Pancreas (tissue), 10 donors: ENCODE results near the gene PAMR1. TPM values are rescaled to one million over a fixed set of nuclear protein-coding genes. Genes with fewer than 3 reads are reported as not detected.
A peak's percentile ranks its signal among the peaks of the same experiment; 100 is the strongest.

Experiments
- ATAC-seq, 4 donors: fragments of 200-7000 bp; cut with Tn5 transposase; one replicate each; pipeline versions ENCODE4 v1.8.0 to v1.9.1; 2020; ENCODE audit warnings: mild to moderate bottlenecking in 4 of 4, moderate library complexity in 4 of 4
- DNase-seq, 6 donors: peaks; one replicate each; pipeline ENCODE4 v3.0.0-alpha.2; 2020
- FAIRE-seq: peaks from 2 replicates; lab custom pipeline; 2012; peaks lifted over from hg19 to GRCh38; lab: Jason Lieb, UNC
- H3K27ac ChIP-seq, 4 donors: fragments of 200-600 bp; sonication (generic); 1 replicate in 3 of 4; 2 replicates in 1 of 4; pipeline versions ENCODE4 v1.5.0 to v1.8.0; 2020
- H3K27me3 ChIP-seq, 4 donors: fragments of 200-600 bp; one replicate each; pipeline ENCODE4 v1.8.0; 2021
- H3K36me3 ChIP-seq, 3 donors: fragments of 200-600 bp; sonication (generic) in 1 of 3; one replicate each; pipeline versions ENCODE4 v1.5.0 to v1.8.0; 2020 to 2021
- H3K4me1 ChIP-seq, 3 donors: fragments of 200-600 bp; one replicate each; pipeline ENCODE4 v1.8.0; 2021
- H3K4me3 ChIP-seq, 4 donors: fragments of 200-600 bp; sonication (generic) in 2 of 4; one replicate each; pipeline versions ENCODE4 v1.5.0 to v1.8.0; 2020 to 2021
- H3K9me3 ChIP-seq, 4 donors: fragments of 200-600 bp; one replicate each; pipeline ENCODE4 v1.8.0; 2021
- WGBS, 2 donors: extraction: QIAGEN DNeasy Blood & Tissue Kit; methylation state at CpG; one replicate each; pipeline ENCODE4 v1.1.7; 2013; 5-methylcytosine and 5-hydroxymethylcytosine counted together
- intact Hi-C, 3 donors: fragments of 100-400 bp; cut with DNase I; formaldehyde crosslinking; loops; one replicate each; pipeline versions ENCODE4 v1.11.1 to v1.14.2; 2022
- polyA plus RNA-seq, 2 donors: library from polyadenylated mRNA; stranded (reverse); fragments of 200-250 nt; gene quantifications; one replicate each; pipeline ENCODE4 v1.2.3, GENCODE V29; 2013
- total RNA-seq, 6 donors: library from RNA; stranded (reverse); fragmentation: NEBNext Ultra II Directional in 4 of 6; extraction: Animal tissue kit (Norgen Biotek cat#: 25700) in 4 of 6; gene quantifications; one replicate each; pipeline versions ENCODE4 v1.2.1 to v1.2.4, GENCODE V29; 2021 to 2023
- TF ChIP-seq, protein P1 (sequence below), 4 donors: fragments of 200-600 bp; sonication (generic) in 3 of 4; IDR thresholded peaks; one replicate each; pipeline versions ENCODE4 v1.5.0 to v1.8.0; 2021; ENCODE audit warnings: antibody characterized with exemption in 4 of 4
- donor health status: healthy with polysubstance abuse.
- donor health status: DM: no; HTN: no; CAD: no; lungs with moderate emphysema.
- donor health status: DM: no; HTN: no; CAD: no.
- donor health status: control.
- donor health status: control.
- donor health status: Bipolar disorder and iron deficiency.
- donor health status: DM: yes; HTN: yes; CAD: no.
- donor health status: DM: no; HTN: no; CAD: no.
- donor health status: DM: no; HTN: no; CAD: no.
- donor health status: DM: yes; HTN: yes; CAD: no.

PAMR1 gene
- total and polyA plus RNA-seq, 8 donors: 0.42 to 4.8 (median 1.3) TPM

GRCh38 chr11:35566181-35566580 lies 40.8 kb upstream of the PAMR1 start:
- intact Hi-C loops: no loop called here
- H3K4me1 ChIP-seq: no peaks in the 10 kb centered on the region
- H3K9me3 ChIP-seq: no peaks in the 10 kb centered on the region
- no peak for FAIRE-seq
- H3K27me3 ChIP-seq: no peaks in the 10 kb centered on the region
- no peak overlapping the region for H3K4me3 ChIP-seq
- ATAC-seq: no peak
- TF ChIP-seq, protein P1, sequence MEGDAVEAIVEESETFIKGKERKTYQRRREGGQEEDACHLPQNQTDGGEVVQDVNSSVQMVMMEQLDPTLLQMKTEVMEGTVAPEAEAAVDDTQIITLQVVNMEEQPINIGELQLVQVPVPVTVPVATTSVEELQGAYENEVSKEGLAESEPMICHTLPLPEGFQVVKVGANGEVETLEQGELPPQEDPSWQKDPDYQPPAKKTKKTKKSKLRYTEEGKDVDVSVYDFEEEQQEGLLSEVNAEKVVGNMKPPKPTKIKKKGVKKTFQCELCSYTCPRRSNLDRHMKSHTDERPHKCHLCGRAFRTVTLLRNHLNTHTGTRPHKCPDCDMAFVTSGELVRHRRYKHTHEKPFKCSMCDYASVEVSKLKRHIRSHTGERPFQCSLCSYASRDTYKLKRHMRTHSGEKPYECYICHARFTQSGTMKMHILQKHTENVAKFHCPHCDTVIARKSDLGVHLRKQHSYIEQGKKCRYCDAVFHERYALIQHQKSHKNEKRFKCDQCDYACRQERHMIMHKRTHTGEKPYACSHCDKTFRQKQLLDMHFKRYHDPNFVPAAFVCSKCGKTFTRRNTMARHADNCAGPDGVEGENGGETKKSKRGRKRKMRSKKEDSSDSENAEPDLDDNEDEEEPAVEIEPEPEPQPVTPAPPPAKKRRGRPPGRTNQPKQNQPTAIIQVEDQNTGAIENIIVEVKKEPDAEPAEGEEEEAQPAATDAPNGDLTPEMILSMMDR (IDR thresholded peaks at IDR 0.05): no peak
- no peak for DNase-seq
- WGBS, 2 donors: 66% methylated on average over 4 of the region's 4 CpGs
- no peak overlapping the region for H3K27ac ChIP-seq
- H3K36me3 ChIP-seq: no peaks in the 10 kb centered on the region

DNA sequence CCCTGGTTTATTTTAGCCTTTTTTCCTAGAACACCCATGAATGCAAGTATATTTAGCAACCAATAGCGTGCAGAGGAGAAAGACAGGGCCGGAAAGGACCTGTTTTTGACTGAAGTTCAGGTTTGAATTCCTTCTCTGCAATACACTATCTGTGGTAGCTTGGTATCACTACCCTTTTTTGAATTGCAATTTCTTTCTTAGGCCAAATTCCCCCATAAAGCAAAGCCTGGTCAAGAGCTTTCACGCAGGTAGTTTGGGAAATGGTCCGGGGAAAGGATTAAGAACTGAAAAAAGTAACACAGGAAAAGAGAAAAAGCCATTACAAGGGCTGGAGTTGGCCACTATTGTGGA lies 38.8 kb upstream of the PAMR1 start:
- H3K36me3 ChIP-seq: no peaks in the 10 kb centered on the region
- H3K4me3 ChIP-seq: no peak overlapping the region
- no peaks in the 10 kb centered on the region for H3K27me3 ChIP-seq
- TF ChIP-seq, protein P1 (IDR thresholded peaks at IDR 0.05): no peak
- H3K4me1 ChIP-seq: no peaks in the 10 kb centered on the region
- H3K27ac ChIP-seq: no peak overlapping the region
- FAIRE-seq (no peak), ATAC-seq (no peak), DNase-seq (no peak)
- intact Hi-C loops: no loop called here
- no peaks in the 10 kb centered on the region for H3K9me3 ChIP-seq
- 70 to 78% methylated on average over 4 of the region's 4 CpGs for WGBS, 2 donors

DNA sequence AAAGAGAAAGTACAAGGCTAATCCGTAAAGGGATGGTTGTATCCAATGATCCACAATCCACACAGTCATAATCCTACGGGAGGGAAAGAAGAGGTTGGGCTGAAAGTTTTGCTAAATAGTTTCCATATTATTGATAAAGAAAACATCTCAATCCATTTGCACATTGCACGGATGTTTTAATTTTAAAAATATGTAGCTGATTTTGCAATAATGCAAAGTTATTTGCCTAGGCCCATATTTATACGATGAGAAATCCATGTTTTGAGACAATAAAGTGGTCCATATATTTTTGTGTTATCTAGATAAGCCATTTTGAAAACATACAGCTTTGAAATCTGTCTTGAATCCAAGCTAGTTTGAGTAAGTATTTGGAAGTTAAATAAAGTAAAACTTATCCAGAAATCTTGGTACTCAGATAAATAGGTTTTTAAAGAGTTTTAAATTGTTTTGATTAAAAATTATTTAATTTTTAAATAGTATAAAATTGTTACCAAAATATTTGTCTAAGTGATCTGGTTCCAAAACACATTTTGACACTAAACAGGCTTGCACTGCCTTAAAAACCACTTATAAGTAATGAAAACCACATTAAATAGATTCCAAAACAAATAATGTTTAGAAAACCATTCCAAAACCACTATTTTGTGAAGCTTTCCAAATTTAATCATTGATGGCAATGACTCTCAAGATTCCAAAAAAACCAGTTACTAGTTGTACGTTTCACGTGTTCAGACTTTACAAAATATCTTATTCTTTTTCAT lies 38.2 kb upstream of the PAMR1 start:
- no peak overlapping the region for H3K27ac ChIP-seq
- H3K4me3 ChIP-seq: no peak overlapping the region
- no peaks in the 10 kb centered on the region for H3K9me3 ChIP-seq
- no peaks in the 10 kb centered on the region for H3K4me1 ChIP-seq
- 77 to 78% methylated on average over 6 of the region's 6 CpGs for WGBS, 2 donors
- TF ChIP-seq, protein P1 (IDR thresholded peaks at IDR 0.05): no peak
- DNase-seq (no peak), ATAC-seq (peak in 1 of 4 donors; percentile 39), FAIRE-seq (no peak)
- no peaks in the 10 kb centered on the region for H3K36me3 ChIP-seq
- H3K27me3 ChIP-seq: no peaks in the 10 kb centered on the region
- intact Hi-C loops: no loop called here

- H3K27ac ChIP-seq: no peak overlapping the region
- WGBS, 2 donors: 84 to 86% methylated on average over 5 of the region's 5 CpGs
- ATAC-seq (no peak), FAIRE-seq (no peak), DNase-seq (no peak)
- intact Hi-C loops: no loop called here
- H3K4me3 ChIP-seq: no peak overlapping the region
- TF ChIP-seq, protein P1 (IDR thresholded peaks at IDR 0.05): no peak
- no peaks in the 10 kb centered on the region for H3K27me3 ChIP-seq
- no peaks in the 10 kb centered on the region for H3K4me1 ChIP-seq
- no peaks in the 10 kb centered on the region for H3K36me3 ChIP-seq
- no peaks in the 10 kb centered on the region for H3K9me3 ChIP-seq
Measured at GRCh38 chr11:35559949-35560348, 34.5 kb upstream of the PAMR1 start.

GRCh38 chr11:35558513-35558912 lies 33.1 kb upstream of the PAMR1 start:
- TF ChIP-seq, protein P1 (IDR thresholded peaks at IDR 0.05): no peak
- no peaks in the 10 kb centered on the region for H3K27me3 ChIP-seq
- peak in 1 of 4 donors; percentile 11 for ATAC-seq
- no peaks in the 10 kb centered on the region for H3K4me1 ChIP-seq
- H3K27ac ChIP-seq: no peak overlapping the region
- H3K36me3 ChIP-seq: no peaks in the 10 kb centered on the region
- WGBS, 2 donors: 58 to 76% methylated on average over 3 of the region's 3 CpGs
- DNase-seq: no peak
- FAIRE-seq: no peak
- no peak overlapping the region for H3K4me3 ChIP-seq
- H3K9me3 ChIP-seq: no peaks in the 10 kb centered on the region
- intact Hi-C loops: no loop called here
